ENCODE data around the gene HOOK1.

- TF ChIP-seq TAF1 (IDR thresholded peaks at IDR 0.05; ENCODE audit: borderline replicate concordance, low read depth, low read length) (no peak), POLR2AphosphoS5 (IDR thresholded peaks at IDR 0.05; ENCODE audit: low read depth, low read length) (no peak)
Measured at GRCh38 chr1:59846209-59846894, 31.6 kb downstream of the HOOK1 start.

All from GM12892 (cell line).